22Rv1 (cell line): Measurements from ENCODE around the gene TRIOBP.

ENCODE experiments used
- ZFX ChIP-seq: fragments of 450-650 bp; IDR thresholded peaks from 2 replicates; pipeline ENCODE4 v1.6.1; 2017; ENCODE audit warnings: antibody characterized with exemption, borderline replicate concordance
- TF ChIP-seq, protein P1 (sequence below): fragments of 450-650 bp; IDR thresholded peaks from 2 replicates; pipeline ENCODE4 v1.5.1; 2017; ENCODE audit warnings: mild to moderate bottlenecking

DNA sequence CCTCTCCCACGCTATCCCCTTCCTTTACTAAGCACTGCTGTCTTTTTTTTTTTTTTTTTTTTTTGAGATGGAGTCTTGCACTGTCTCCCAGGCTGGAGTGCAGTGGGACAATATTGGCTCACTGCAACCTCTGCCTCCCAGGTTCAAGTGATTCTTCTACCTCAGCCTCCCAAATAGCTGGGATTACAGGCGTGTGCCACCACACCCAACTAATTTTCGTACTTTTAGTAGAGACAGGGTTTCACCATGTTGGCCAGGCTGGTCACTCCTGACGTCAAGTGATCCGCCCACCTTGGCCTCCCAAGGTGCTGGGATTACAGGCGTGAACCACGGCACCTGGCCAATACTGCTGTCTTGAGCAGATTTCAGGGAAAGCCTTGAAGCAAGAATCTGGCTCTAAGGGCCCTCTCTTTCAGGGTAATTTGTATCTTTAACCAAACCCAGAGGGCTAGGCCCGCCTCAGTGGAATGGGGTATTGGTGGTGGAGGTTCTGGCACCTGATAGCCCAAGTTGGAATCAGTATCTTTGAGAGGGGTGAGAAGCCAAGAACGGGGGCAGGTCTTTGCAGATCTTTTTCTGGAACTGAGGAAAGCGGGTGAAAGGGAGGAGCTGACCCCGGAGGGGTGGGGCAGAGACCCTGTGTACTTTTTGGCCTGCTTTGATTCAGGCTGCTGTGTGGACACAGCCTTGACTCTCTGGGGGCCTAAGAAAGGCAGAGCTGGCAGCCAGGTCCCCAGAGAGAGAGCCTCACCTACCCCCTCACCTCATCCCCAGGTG is 37.0 kb downstream of the TRIOBP start:
- TF ChIP-seq, protein P1, sequence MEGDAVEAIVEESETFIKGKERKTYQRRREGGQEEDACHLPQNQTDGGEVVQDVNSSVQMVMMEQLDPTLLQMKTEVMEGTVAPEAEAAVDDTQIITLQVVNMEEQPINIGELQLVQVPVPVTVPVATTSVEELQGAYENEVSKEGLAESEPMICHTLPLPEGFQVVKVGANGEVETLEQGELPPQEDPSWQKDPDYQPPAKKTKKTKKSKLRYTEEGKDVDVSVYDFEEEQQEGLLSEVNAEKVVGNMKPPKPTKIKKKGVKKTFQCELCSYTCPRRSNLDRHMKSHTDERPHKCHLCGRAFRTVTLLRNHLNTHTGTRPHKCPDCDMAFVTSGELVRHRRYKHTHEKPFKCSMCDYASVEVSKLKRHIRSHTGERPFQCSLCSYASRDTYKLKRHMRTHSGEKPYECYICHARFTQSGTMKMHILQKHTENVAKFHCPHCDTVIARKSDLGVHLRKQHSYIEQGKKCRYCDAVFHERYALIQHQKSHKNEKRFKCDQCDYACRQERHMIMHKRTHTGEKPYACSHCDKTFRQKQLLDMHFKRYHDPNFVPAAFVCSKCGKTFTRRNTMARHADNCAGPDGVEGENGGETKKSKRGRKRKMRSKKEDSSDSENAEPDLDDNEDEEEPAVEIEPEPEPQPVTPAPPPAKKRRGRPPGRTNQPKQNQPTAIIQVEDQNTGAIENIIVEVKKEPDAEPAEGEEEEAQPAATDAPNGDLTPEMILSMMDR = no peak
- TF ChIP-seq ZFX = no peak
